CD4-positive, alpha-beta T cell treated with Interleukin-4 for 4 hours (primary cell): Measurements from ENCODE around the gene MMP24OS.

Source experiments
- DNase-seq: peaks from one replicate; pipeline ENCODE4 v3.0.0-alpha.2; 2020

Gene MMP24OS

GRCh38 chr20:35243986-35244385 lies 33.9 kb downstream of the MMP24OS start:
- no peak for DNase-seq

GRCh38 chr20:35243317-35243716 lies 34.6 kb downstream of the MMP24OS start:
- DNase-seq, result no peak

- DNase-seq, result no peak
Observed at GRCh38 chr20:35240811-35241293, 37.1 kb downstream of the MMP24OS start.

- no peak for DNase-seq
Observed at GRCh38 chr20:35240083-35240810, 37.7 kb downstream of the MMP24OS start.

GRCh38 chr20:35238735-35239134 lies 39.2 kb downstream of the MMP24OS start:
- no peak for DNase-seq

- no peak for DNase-seq
Observed at GRCh38 chr20:35238170-35238569, 39.8 kb downstream of the MMP24OS start.

GRCh38 chr20:35237486-35237885 lies 40.4 kb downstream of the MMP24OS start:
- DNase-seq, result no peak

- no peak for DNase-seq
Observed at GRCh38 chr20:35235881-35236280, 42.0 kb downstream of the MMP24OS start.

- DNase-seq, result no peak
Observed at GRCh38 chr20:35232575-35232974, 45.3 kb downstream of the MMP24OS start.

- no peak for DNase-seq
Observed at GRCh38 chr20:35226884-35227681, 50.8 kb downstream of the MMP24OS start.
